GM12878 (cell line): Measurements from ENCODE around the gene CNOT8. TPM values are rescaled to one million over a fixed set of nuclear protein-coding genes. Genes with fewer than 3 reads are reported as not detected.

Experiments
- BACH1 ChIP-seq: fragments of 450-650 bp; IDR thresholded peaks from 2 replicates; pipeline ENCODE4 v1.6.1; 2017; ENCODE audit warnings: mild to moderate bottlenecking, borderline replicate concordance
- CBX3 ChIP-seq: fragments of 200-600 bp; sonication (generic); IDR thresholded peaks from 2 replicates; pipeline ENCODE4 v1.6.1; 2016; ENCODE audit warnings: low read depth, borderline replicate concordance
- EED ChIP-seq: sonication (generic); IDR thresholded peaks from 2 replicates; pipeline ENCODE4 v1.6.1; 2016; ENCODE audit warnings: antibody characterized with exemption, low read depth
- FOS ChIP-seq: IDR thresholded peaks from 3 replicates; pipeline ENCODE4 v1.6.1; 2011; ENCODE audit warnings: borderline replicate concordance; ENCODE audit not compliant: insufficient read length; ENCODE audit errors: extremely low read depth
- HCFC1 ChIP-seq: fragments of 150-350 bp; IDR thresholded peaks from 2 replicates; pipeline ENCODE4 v1.6.1; 2014; ENCODE audit warnings: low read length
- HDAC6 ChIP-seq: fragments of 200-600 bp; sonication (generic); IDR thresholded peaks from one replicate; pipeline ENCODE4 v1.8.0; 2017; ENCODE audit warnings: antibody characterized with exemption; ENCODE audit not compliant: unreplicated experiment
- IRF4 ChIP-seq: IDR thresholded peaks from 2 replicates; pipeline ENCODE4 v1.6.1; 2011; ENCODE audit warnings: low read depth, low read length
- PAX8 ChIP-seq: fragments of 450-650 bp; IDR thresholded peaks from 2 replicates; pipeline ENCODE4 v1.6.1; 2017; ENCODE audit warnings: mild to moderate bottlenecking, moderate library complexity
- PML ChIP-seq: IDR thresholded peaks from 2 replicates; pipeline ENCODE4 v1.6.1; 2012; ENCODE audit warnings: low read length, inconsistent platforms
- SIX5 ChIP-seq: IDR thresholded peaks from 2 replicates; pipeline ENCODE4 v1.6.1; 2011; ENCODE audit warnings: mild to moderate bottlenecking, low read depth, low read length, moderate library complexity; ENCODE audit not compliant: severe bottlenecking
- SMC3 ChIP-seq: IDR thresholded peaks from 2 replicates; pipeline ENCODE4 v1.6.1; 2011; ENCODE audit warnings: low read length, improper control_type of control experiment, borderline replicate concordance
- SREBF1 ChIP-seq: IDR thresholded peaks from 2 replicates; pipeline ENCODE4 v1.6.1; 2012; ENCODE audit warnings: mild to moderate bottlenecking, low read length
- TCF7 ChIP-seq: IDR thresholded peaks from 2 replicates; pipeline ENCODE4 v1.6.1; 2014; ENCODE audit warnings: antibody characterized with exemption, borderline replicate concordance
- WRNIP1 ChIP-seq: IDR thresholded peaks from 2 replicates; pipeline ENCODE4 v1.6.1; 2011; ENCODE audit warnings: low read depth, low read length, improper control_type of control experiment, borderline replicate concordance
- ZBTB40 ChIP-seq: fragments of 450-650 bp; IDR thresholded peaks from 2 replicates; pipeline ENCODE4 v1.6.1; 2016; ENCODE audit warnings: mild to moderate bottlenecking, moderate library complexity, borderline replicate concordance
- ZNF207 ChIP-seq: fragments of 450-650 bp; IDR thresholded peaks from 2 replicates; pipeline ENCODE4 v1.6.1; 2014; ENCODE audit warnings: antibody characterized with exemption, mild to moderate bottlenecking, borderline replicate concordance
- ZNF384 ChIP-seq: IDR thresholded peaks from 2 replicates; pipeline ENCODE4 v1.6.1; 2012; ENCODE audit warnings: low read depth, mild to moderate bottlenecking, low read length, improper control_type of control experiment, borderline replicate concordance
- ZNF592 ChIP-seq: fragments of 450-650 bp; IDR thresholded peaks from 2 replicates; pipeline ENCODE4 v1.6.1; 2017; ENCODE audit warnings: mild to moderate bottlenecking, moderate library complexity
- polyA plus RNA-seq, 11 experiments: library from polyadenylated mRNA; depleted of rRNA in 4 of 11; unstranded in 6 of 11; stranded (reverse) in 5 of 11; fragments of >200 nt; fragmentation: Nextera tagmentation in 4 of 11; fragmentation: Illumina TruSeq in 1 of 11; extraction: Ambion mirVana in 4 of 11; extraction: Trizol in 1 of 11; gene quantifications; 1 replicate in 1 of 11; 2 replicates in 10 of 11; pipeline versions ENCODE4 v1.2.1 to v1.2.3, GENCODE V29; 2011 to 2016; ENCODE audit warnings: inconsistent platforms in 2 of 11, missing spikeins in 2 of 11, low read depth in 1 of 11
- total RNA-seq, 4 experiments: library from RNA; depleted of rRNA in 3 of 4; stranded (reverse); fragments of >200 nt in 3 of 4; fragmentation: Illumina TruSeq in 1 of 4; extraction: Trizol in 1 of 4; gene quantifications; 2 replicates each; pipeline versions ENCODE4 v1.2.1 to v1.2.3, GENCODE V29; 2013 to 2021
- TF ChIP-seq, protein P1 (sequence below): IDR thresholded peaks from 2 replicates; pipeline ENCODE4 v1.6.1; 2011; ENCODE audit warnings: low read depth, mild to moderate bottlenecking, low read length, moderate library complexity, borderline replicate concordance; ENCODE audit errors: extremely low read depth

CNOT8 gene
- total and polyA plus RNA-seq, 10 of the 15 experiments (the other 5 are each of a cell fraction or from before 2014, with no cell fraction given) = 13.2 to 57.1 (median 39.0) TPM

- TF ChIP-seq FOS (no peak), IRF4 (no peak), TCF7 (no peak), HDAC6 (no peak), WRNIP1 (no peak), SIX5 (no peak), SMC3 (no peak), BACH1 (0 out of 2 replicates have a peak, but pooled peaks have one; percentile 31), PAX8 (no peak), HCFC1 (no peak), EED (peak; percentile 4), ZNF384 (no peak), ZBTB40 (no peak), SREBF1 (no peak), ZNF207 (peak; percentile 56; the same call in 1 of the 2 replicates), CBX3 (no peak), PML (no peak), ZNF592 (no peak)
- TF ChIP-seq, protein P1, sequence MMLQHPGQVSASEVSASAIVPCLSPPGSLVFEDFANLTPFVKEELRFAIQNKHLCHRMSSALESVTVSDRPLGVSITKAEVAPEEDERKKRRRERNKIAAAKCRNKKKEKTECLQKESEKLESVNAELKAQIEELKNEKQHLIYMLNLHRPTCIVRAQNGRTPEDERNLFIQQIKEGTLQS = no peak
Measured at GRCh38 chr5:154857530-154858296, 714 bp upstream of the CNOT8 start (continued).
